Nephron (organoid): ENCODE data around the gene C22orf31.

Source experiments
- H3K27ac Mint-ChIP-seq, 3 experiments: 2 replicates each; pipeline ENCODE4 v1.8.0; 2020; ENCODE audit warnings: mixed read lengths in 3 of 3, mild to moderate bottlenecking in 2 of 3, moderate library complexity in 1 of 3
- H3K27me3 Mint-ChIP-seq: 2 replicates; pipeline ENCODE4 v1.8.0; 2021; ENCODE audit warnings: low read depth, mild to moderate bottlenecking, moderate library complexity, mixed read lengths
- H3K36me3 Mint-ChIP-seq: 2 replicates; pipeline ENCODE4 v1.8.0; 2020; ENCODE audit warnings: low read depth, mixed read lengths
- H3K4me1 Mint-ChIP-seq: 2 replicates; pipeline ENCODE4 v1.8.0; 2020; ENCODE audit warnings: mixed read lengths
- H3K4me3 Mint-ChIP-seq, 3 experiments: 2 replicates each; pipeline ENCODE4 v1.8.0; 2020; ENCODE audit warnings: mild to moderate bottlenecking in 3 of 3, mixed read lengths in 3 of 3, moderate library complexity in 2 of 3
- H3K9me3 Mint-ChIP-seq: 2 replicates; pipeline ENCODE4 v1.8.0; 2020; ENCODE audit warnings: mixed read lengths
- TF ChIP-seq, protein P1 (sequence below), 3 experiments: fragments of 200-600 bp; sonication (generic); IDR thresholded peaks; one replicate each; pipeline ENCODE4 v1.5.0; 2021; ENCODE audit warnings: antibody characterized with exemption in 3 of 3; ENCODE audit not compliant: unreplicated experiment in 3 of 3

The C22orf31 gene

GRCh38 chr22:29080106-29080975, 18.7 kb upstream of the C22orf31 start:
- Mint-ChIP-seq H3K27ac (peak overlapping the region; percentile 76 to 98 (median 97)), H3K27me3 (no peaks in the 10 kb centered on the region), H3K36me3 (no peaks in the 10 kb centered on the region), H3K4me3 (peak overlapping the region in 2 of 3 experiments; percentile 0 to 9), H3K4me1 (peaks cover 84% of the 10 kb centered on the region), H3K9me3 (no peaks in the 10 kb centered on the region)
- TF ChIP-seq, protein P1, sequence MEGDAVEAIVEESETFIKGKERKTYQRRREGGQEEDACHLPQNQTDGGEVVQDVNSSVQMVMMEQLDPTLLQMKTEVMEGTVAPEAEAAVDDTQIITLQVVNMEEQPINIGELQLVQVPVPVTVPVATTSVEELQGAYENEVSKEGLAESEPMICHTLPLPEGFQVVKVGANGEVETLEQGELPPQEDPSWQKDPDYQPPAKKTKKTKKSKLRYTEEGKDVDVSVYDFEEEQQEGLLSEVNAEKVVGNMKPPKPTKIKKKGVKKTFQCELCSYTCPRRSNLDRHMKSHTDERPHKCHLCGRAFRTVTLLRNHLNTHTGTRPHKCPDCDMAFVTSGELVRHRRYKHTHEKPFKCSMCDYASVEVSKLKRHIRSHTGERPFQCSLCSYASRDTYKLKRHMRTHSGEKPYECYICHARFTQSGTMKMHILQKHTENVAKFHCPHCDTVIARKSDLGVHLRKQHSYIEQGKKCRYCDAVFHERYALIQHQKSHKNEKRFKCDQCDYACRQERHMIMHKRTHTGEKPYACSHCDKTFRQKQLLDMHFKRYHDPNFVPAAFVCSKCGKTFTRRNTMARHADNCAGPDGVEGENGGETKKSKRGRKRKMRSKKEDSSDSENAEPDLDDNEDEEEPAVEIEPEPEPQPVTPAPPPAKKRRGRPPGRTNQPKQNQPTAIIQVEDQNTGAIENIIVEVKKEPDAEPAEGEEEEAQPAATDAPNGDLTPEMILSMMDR (IDR thresholded peaks at IDR 0.05; ENCODE audit: unreplicated experiment in 3 of 3): no peak

DNA sequence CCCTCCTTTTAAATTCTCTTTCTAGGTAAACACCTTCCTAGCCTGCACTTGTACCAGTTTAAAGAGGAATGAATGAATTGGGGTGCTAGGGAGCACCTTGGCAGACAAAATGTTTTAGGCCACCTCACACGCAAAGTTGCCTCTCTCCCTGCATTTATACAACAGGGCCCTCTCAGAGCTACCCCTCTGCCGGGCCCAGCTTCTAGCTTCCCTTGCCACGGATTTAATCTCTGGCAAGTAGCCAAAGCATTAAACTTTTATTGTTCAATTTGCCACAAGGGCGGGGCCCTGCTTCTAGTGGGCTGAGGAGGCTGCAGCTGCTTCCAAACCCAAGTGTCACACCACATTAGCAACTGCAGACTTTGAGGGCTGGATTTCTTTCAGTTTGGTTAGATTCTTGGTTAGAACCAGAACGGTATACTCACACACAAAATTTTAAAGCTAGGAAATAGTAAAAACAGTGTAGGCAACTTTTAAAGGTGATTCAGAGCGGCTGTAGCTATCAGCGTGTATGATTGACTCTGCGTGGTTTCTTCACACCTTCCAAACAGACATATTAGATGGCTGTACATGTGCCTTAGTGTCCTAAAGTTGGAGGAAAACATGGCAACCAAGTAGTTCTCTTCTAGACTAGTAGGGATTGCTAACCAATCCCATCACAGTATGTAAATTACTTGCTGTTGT, 17.7 kb upstream of the C22orf31 start:
- Mint-ChIP-seq H3K4me3 (peak overlapping the region in 2 of 3 experiments; percentile 46 to 79), H3K27me3 (no peaks in the 10 kb centered on the region), H3K9me3 (no peaks in the 10 kb centered on the region), H3K36me3 (no peaks in the 10 kb centered on the region), H3K4me1 (peaks cover 84% of the 10 kb centered on the region), H3K27ac (peak overlapping the region; percentile 92 to 98 (median 97))
- TF ChIP-seq, protein P1 (IDR thresholded peaks at IDR 0.05; ENCODE audit: unreplicated experiment in 3 of 3): no peak

GRCh38 chr22:29078869-29079207, 17.2 kb upstream of the C22orf31 start:
- H3K27ac Mint-ChIP-seq: peak overlapping the region; percentile 92 to 98 (median 97)
- TF ChIP-seq, protein P1 (IDR thresholded peaks at IDR 0.05; ENCODE audit: unreplicated experiment in 3 of 3): no peak
- no peaks in the 10 kb centered on the region for H3K9me3 Mint-ChIP-seq
- no peaks in the 10 kb centered on the region for H3K36me3 Mint-ChIP-seq
- peaks cover 84% of the 10 kb centered on the region for H3K4me1 Mint-ChIP-seq
- peaks cover under 1% of the 10 kb centered on the region for H3K27me3 Mint-ChIP-seq
- H3K4me3 Mint-ChIP-seq: peak overlapping the region in 1 of 3 experiments; percentile 79

GRCh38 chr22:29078036-29078868, 16.6 kb upstream of the C22orf31 start:
- Mint-ChIP-seq H3K27ac (peak overlapping the region; percentile 92 to 98 (median 97)), H3K27me3 (peaks cover 4% of the 10 kb centered on the region), H3K36me3 (no peaks in the 10 kb centered on the region), H3K9me3 (no peaks in the 10 kb centered on the region), H3K4me1 (peaks cover 80% of the 10 kb centered on the region), H3K4me3 (peak overlapping the region in 2 of 3 experiments; percentile 57 to 79)
- TF ChIP-seq, protein P1 (IDR thresholded peaks at IDR 0.05; ENCODE audit: unreplicated experiment in 3 of 3): no peak

- peak overlapping the region in 2 of 3 experiments; percentile 73 to 85 for H3K27ac Mint-ChIP-seq
- TF ChIP-seq, protein P1 (IDR thresholded peaks at IDR 0.05; ENCODE audit: unreplicated experiment in 3 of 3): no peak
- H3K27me3 Mint-ChIP-seq: peaks cover 21% of the 10 kb centered on the region
- H3K4me3 Mint-ChIP-seq: peak overlapping the region; percentile 85 to 88 (median 88)
- no peaks in the 10 kb centered on the region for H3K36me3 Mint-ChIP-seq
- H3K9me3 Mint-ChIP-seq: no peaks in the 10 kb centered on the region
- H3K4me1 Mint-ChIP-seq: peaks cover 65% of the 10 kb centered on the region
These were observed 12.7 kb upstream of the C22orf31 start for GRCh38 chr22:29074276-29074772.
